ENCODE results near the gene PHETA1. TPM values are rescaled to one million over a fixed set of nuclear protein-coding genes. Genes with fewer than 3 reads are reported as not detected.

Gene PHETA1
- total RNA-seq, 1 donor from 2014 or later: 14.9 TPM

- no peak overlapping the region for H3K9ac ChIP-seq (ENCODE audit: low read length)
- Mint-ChIP-seq H3K27me3 (ENCODE audit: low read depth, unreplicated experiment) (peaks cover 10% of the 10 kb centered on the region), H3K36me3 (ENCODE audit: low read depth, unreplicated experiment) (no peaks in the 10 kb centered on the region), H3K27ac (ENCODE audit: unreplicated experiment) (peak overlapping the region; percentile 62), H3K4me1 (ENCODE audit: low read depth, unreplicated experiment) (no peaks in the 10 kb centered on the region), H3K9me3 (ENCODE audit: unreplicated experiment) (no peaks in the 10 kb centered on the region), H3K4me3 (ENCODE audit: unreplicated experiment) (no peak overlapping the region)
- H3K4me3 ChIP-seq (ENCODE audit: insufficient read depth, low read depth, low read length): no peak overlapping the region
- no peak overlapping the region for H3K4me2 ChIP-seq (ENCODE audit: low read length)
- peak; percentile 29 for DNase-seq (ENCODE audit: low read depth)
- H2AFZ ChIP-seq (ENCODE audit: low read depth, low read length): no peak overlapping the region
- no peaks in the 10 kb centered on the region for H4K20me1 ChIP-seq (ENCODE audit: insufficient read depth, low read length)
- no peaks in the 10 kb centered on the region for H3K36me3 ChIP-seq (ENCODE audit: insufficient read depth, low read length)
- TF ChIP-seq EZH2 (IDR thresholded peaks at IDR 0.05; ENCODE audit: insufficient read depth, low read length) (no peak), CTCF (IDR thresholded peaks at IDR 0.05; ENCODE audit: insufficient read depth, low read depth, low read length) (peak; percentile 82)
- no peaks in the 10 kb centered on the region for H3K4me1 ChIP-seq (ENCODE audit: insufficient read depth, low read length)
- H3K27me3 ChIP-seq (ENCODE audit: insufficient read depth, low read length): no peaks in the 10 kb centered on the region
- no peaks in the 10 kb centered on the region for H3K9me3 ChIP-seq (ENCODE audit: insufficient read depth, low read depth, low read length)
- FAIRE-seq: no peak
- no peak overlapping the region for H3K27ac ChIP-seq (ENCODE audit: low read depth, low read length)
- no peaks in the 10 kb centered on the region for H3K79me2 ChIP-seq (ENCODE audit: insufficient read depth, low read length)
Observed at GRCh38 chr12:111313833-111314259, 55.0 kb downstream of the PHETA1 start.

- Histone ChIP-seq H4K20me1 (ENCODE audit: insufficient read depth, low read length) (no peaks in the 10 kb centered on the region), H3K4me2 (ENCODE audit: low read length) (no peak overlapping the region), H3K79me2 (ENCODE audit: insufficient read depth, low read length) (no peaks in the 10 kb centered on the region), H2AFZ (ENCODE audit: low read depth, low read length) (no peak overlapping the region), H3K9ac (ENCODE audit: low read length) (no peak overlapping the region), H3K4me1 (ENCODE audit: insufficient read depth, low read length) (no peaks in the 10 kb centered on the region), H3K27me3 (ENCODE audit: insufficient read depth, low read length) (no peaks in the 10 kb centered on the region), H3K36me3 (ENCODE audit: insufficient read depth, low read length) (no peaks in the 10 kb centered on the region), H3K27ac (ENCODE audit: low read depth, low read length) (no peak overlapping the region), H3K4me3 (ENCODE audit: insufficient read depth, low read depth, low read length) (no peak overlapping the region), H3K9me3 (ENCODE audit: insufficient read depth, low read depth, low read length) (no peaks in the 10 kb centered on the region)
- Mint-ChIP-seq H3K27me3 (ENCODE audit: low read depth, unreplicated experiment) (peaks cover 10% of the 10 kb centered on the region), H3K27ac (ENCODE audit: unreplicated experiment) (no peak overlapping the region), H3K9me3 (ENCODE audit: unreplicated experiment) (peaks cover under 1% of the 10 kb centered on the region), H3K36me3 (ENCODE audit: low read depth, unreplicated experiment) (no peaks in the 10 kb centered on the region), H3K4me1 (ENCODE audit: low read depth, unreplicated experiment) (no peaks in the 10 kb centered on the region), H3K4me3 (ENCODE audit: unreplicated experiment) (no peak overlapping the region)
- TF ChIP-seq EZH2 (IDR thresholded peaks at IDR 0.05; ENCODE audit: insufficient read depth, low read length): no peak
- no peak for TF ChIP-seq CTCF (IDR thresholded peaks at IDR 0.05; ENCODE audit: insufficient read depth, low read depth, low read length)
- DNase-seq (ENCODE audit: low read depth) (no peak), FAIRE-seq (no peak)
Observed at GRCh38 chr12:111312708-111313107, 56.2 kb downstream of the PHETA1 start.

- H4K20me1 ChIP-seq (ENCODE audit: insufficient read depth, low read length): no peaks in the 10 kb centered on the region
- peaks cover 10% of the 10 kb centered on the region for H3K27me3 Mint-ChIP-seq (ENCODE audit: low read depth, unreplicated experiment)
- no peaks in the 10 kb centered on the region for H3K9me3 ChIP-seq (ENCODE audit: insufficient read depth, low read depth, low read length)
- no peak overlapping the region for H3K27ac Mint-ChIP-seq (ENCODE audit: unreplicated experiment)
- no peak overlapping the region for H3K9ac ChIP-seq (ENCODE audit: low read length)
- DNase-seq (ENCODE audit: low read depth) (no peak), FAIRE-seq (no peak)
- H3K4me3 ChIP-seq (ENCODE audit: insufficient read depth, low read depth, low read length): no peak overlapping the region
- no peak overlapping the region for H2AFZ ChIP-seq (ENCODE audit: low read depth, low read length)
- H3K27me3 ChIP-seq (ENCODE audit: insufficient read depth, low read length): no peaks in the 10 kb centered on the region
- no peaks in the 10 kb centered on the region for H3K79me2 ChIP-seq (ENCODE audit: insufficient read depth, low read length)
- no peak for TF ChIP-seq CTCF (IDR thresholded peaks at IDR 0.05; ENCODE audit: insufficient read depth, low read depth, low read length)
- TF ChIP-seq EZH2 (IDR thresholded peaks at IDR 0.05; ENCODE audit: insufficient read depth, low read length): no peak
- no peak overlapping the region for H3K4me3 Mint-ChIP-seq (ENCODE audit: unreplicated experiment)
- H3K4me1 Mint-ChIP-seq (ENCODE audit: low read depth, unreplicated experiment): no peaks in the 10 kb centered on the region
- no peak overlapping the region for H3K27ac ChIP-seq (ENCODE audit: low read depth, low read length)
- peaks cover 2% of the 10 kb centered on the region for H3K9me3 Mint-ChIP-seq (ENCODE audit: unreplicated experiment)
- H3K4me2 ChIP-seq (ENCODE audit: low read length): no peak overlapping the region
- no peaks in the 10 kb centered on the region for H3K4me1 ChIP-seq (ENCODE audit: insufficient read depth, low read length)
- no peaks in the 10 kb centered on the region for H3K36me3 ChIP-seq (ENCODE audit: insufficient read depth, low read length)
- no peaks in the 10 kb centered on the region for H3K36me3 Mint-ChIP-seq (ENCODE audit: low read depth, unreplicated experiment)
Observed at GRCh38 chr12:111312016-111312415, 56.9 kb downstream of the PHETA1 start.
